Stomach (tissue), 9 donors: Measurements from ENCODE around the gene PYM1. TPM values are rescaled to one million over a fixed set of nuclear protein-coding genes. Genes with fewer than 3 reads are reported as not detected.
"Not testable (repeated sequence)": the region's sequence is repeated elsewhere in the genome, so short reads cannot be mapped to it uniquely, and the experiment has no call there.

Experiments
- DNase-seq, 2 donors: peaks; one replicate each; pipeline versions ENCODE4 v3.0.0 to v3.0.0-alpha.2; 2013 to 2019
- H3K27ac ChIP-seq, 5 donors: fragments of 200-600 bp in 4 of 5; sonication (generic) in 4 of 5; one replicate each; pipeline ENCODE4 v1.5.1; 2013 to 2019; ENCODE audit warnings: mild to moderate bottlenecking in 1 of 5, moderate library complexity in 1 of 5
- H3K27me3 ChIP-seq, 3 donors: fragments of 200-600 bp; sonication (generic); one replicate each; pipeline ENCODE4 v1.5.1; 2017 to 2019; ENCODE audit warnings: mixed run types in 1 of 3
- H3K36me3 ChIP-seq, 4 donors: fragments of 200-600 bp; sonication (generic); 1 replicate in 3 of 4; 2 replicates in 1 of 4; pipeline ENCODE4 v1.5.1; 2016 to 2019
- H3K4me1 ChIP-seq, 4 donors: fragments of 200-600 bp; sonication (generic); one replicate each; pipeline ENCODE4 v1.5.1; 2016 to 2019
- H3K4me3 ChIP-seq, 4 donors: fragments of 200-600 bp; sonication (generic) in 3 of 4; one replicate each; pipeline ENCODE4 v1.5.1; 2016 to 2019; ENCODE audit warnings: mild to moderate bottlenecking in 1 of 4
- H3K9me3 ChIP-seq, 4 donors: fragments of 200-600 bp; sonication (generic); one replicate each; pipeline ENCODE4 v1.5.1; 2016 to 2019
- CTCF ChIP-seq, 7 experiments: fragments of 450-650 bp in 4 of 7; fragments of 200-600 bp in 3 of 7; sonication (generic) in 3 of 7; IDR thresholded peaks; one replicate each; pipeline ENCODE4 v1.5.1; 2016 to 2019; ENCODE audit warnings: antibody characterized with exemption in 7 of 7, control low read depth in 2 of 7, mild to moderate bottlenecking in 1 of 7
- EP300 ChIP-seq: sonication (generic); formaldehyde crosslinking; IDR thresholded peaks from one replicate; pipeline ENCODE4 v1.6.1; 2017; ENCODE audit warnings: antibody characterized with exemption
- POLR2A ChIP-seq, 4 donors: fragments of 450-650 bp; IDR thresholded peaks; one replicate each; pipeline ENCODE4 v1.6.1; 2016; ENCODE audit warnings: antibody characterized with exemption in 4 of 4, control low read depth in 2 of 4, mild to moderate bottlenecking in 1 of 4, moderate library complexity in 1 of 4
- POLR2AphosphoS5 ChIP-seq, 3 donors: sonication (generic); formaldehyde crosslinking; IDR thresholded peaks; one replicate each; pipeline ENCODE4 v1.6.1; 2016; ENCODE audit warnings: antibody characterized with exemption in 3 of 3
- WGBS, 5 donors: extraction: QIAGEN DNeasy Blood & Tissue Kit in 3 of 5; methylation state at CpG; one replicate each; pipeline versions ENCODE4 v1.1.5 to v1.1.7; 2013 to 2018; 5-methylcytosine and 5-hydroxymethylcytosine counted together
- intact Hi-C: fragments of 100-400 bp; cut with DNase I; formaldehyde crosslinking; loops from one replicate; pipeline ENCODE4 v1.15.1; 2023; ENCODE audit warnings: low total_unique reads
- polyA plus RNA-seq, 3 donors: library from polyadenylated mRNA; stranded (reverse); fragments of 200-250 nt; gene quantifications; one replicate each; pipeline ENCODE4 v1.2.3, GENCODE V29; 2013
- total RNA-seq, 5 donors: library from RNA; depleted of rRNA; stranded (reverse); fragments of >200 nt; gene quantifications; one replicate each; pipeline versions ENCODE4 v1.1.0 to v1.2.3, GENCODE V29; 2014 to 2016
- donor health status: healthy with polysubstance abuse.
- donor health status: Bipolar disorder and iron deficiency.
- donor health status: healthy.

PYM1 gene
- total and polyA plus RNA-seq, 8 donors, result 1.2 to 59.4 (median 34.1) TPM

DNA sequence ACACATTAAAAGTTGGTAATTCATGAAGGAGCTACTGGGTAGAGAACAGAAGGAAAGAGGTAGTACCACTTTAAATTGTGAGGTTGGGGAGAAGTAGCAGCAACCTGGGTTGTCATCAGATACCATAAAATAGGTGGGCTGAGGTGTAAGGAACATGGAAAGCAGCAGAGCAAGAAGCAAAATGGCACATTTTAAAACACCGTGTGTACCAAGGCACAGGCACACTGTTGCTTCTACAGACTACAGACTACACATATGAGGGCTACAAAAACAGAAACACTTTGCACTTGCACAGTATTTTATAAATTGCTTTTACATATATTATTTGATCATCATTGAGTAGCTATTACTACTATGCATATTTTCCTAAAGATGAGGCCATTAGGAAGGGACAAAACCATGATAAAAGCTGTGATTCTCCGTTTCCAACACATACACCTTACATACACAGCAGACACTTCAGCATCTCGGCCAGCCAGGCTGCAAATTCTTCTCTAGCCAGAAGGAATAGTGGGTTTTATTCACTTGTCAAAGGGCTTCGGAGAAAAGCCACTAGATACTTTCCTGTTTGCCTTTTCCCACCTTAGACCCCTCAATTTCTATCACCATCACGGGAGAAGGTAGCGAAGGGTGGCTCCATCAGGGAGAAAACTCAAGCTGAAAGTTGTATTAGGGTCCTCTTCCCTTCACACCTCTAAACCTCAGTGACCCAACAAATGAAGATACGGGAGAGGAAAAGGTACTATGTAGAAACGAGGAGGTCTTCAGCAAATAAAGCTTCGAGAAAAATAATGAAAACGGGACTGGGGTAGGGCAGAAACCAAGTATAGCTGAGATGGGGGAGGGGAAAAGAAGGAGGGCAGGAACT, 1.6 kb downstream of the PYM1 start:
- intact Hi-C loops, result no loop called here
- WGBS, 5 donors, result 7 to 11% (median 9%) methylated on average over 10 of the region's 10 CpGs
- peaks cover 29 to 72% (median 59%) of the 10 kb centered on the region in 4 donors for H3K4me1 ChIP-seq
- peak overlapping the region; percentile 75 to 90 (median 88) for H3K4me3 ChIP-seq
- H3K27ac ChIP-seq, result peak overlapping the region; percentile 90 to 99 (median 96)
- no peaks in the 10 kb centered on the region for H3K9me3 ChIP-seq
- no peak for DNase-seq
- no peaks in the 10 kb centered on the region for H3K27me3 ChIP-seq
- no peak for TF ChIP-seq EP300
- no peak for TF ChIP-seq CTCF (IDR thresholded peaks at IDR 0.05)
- TF ChIP-seq POLR2A (IDR thresholded peaks at IDR 0.05), result no peak
- TF ChIP-seq POLR2AphosphoS5 (IDR thresholded peaks at IDR 0.05), result no peak
- H3K36me3 ChIP-seq, result peaks cover 0 to 21% (median 17%) of the 10 kb centered on the region in 4 donors

GRCh38 chr12:55925371-55925770, 2.3 kb downstream of the PYM1 start:
- no peaks in the 10 kb centered on the region for H3K9me3 ChIP-seq

DNA sequence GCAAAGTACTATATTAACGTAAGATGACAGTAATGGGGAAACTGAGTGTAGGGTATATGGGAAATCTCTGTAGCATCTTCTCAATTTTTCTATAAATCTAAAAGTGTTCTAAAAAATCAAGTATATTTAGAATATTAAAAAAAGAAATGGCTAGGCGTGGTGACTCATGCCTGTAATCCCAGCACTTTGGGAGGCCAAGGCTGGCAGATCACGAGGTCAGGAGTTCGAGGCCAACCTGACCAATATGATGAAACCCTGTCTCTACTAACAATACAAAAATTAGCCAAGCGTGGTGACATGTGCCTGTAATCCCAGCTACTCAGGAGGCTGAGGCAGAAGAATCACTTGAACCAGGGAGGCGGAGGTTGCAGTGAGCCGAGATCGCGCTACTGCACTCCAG, 4.0 kb downstream of the PYM1 start:
- 90 to 97% (median 94%) methylated on average over 9 of the region's 9 CpGs for WGBS, 5 donors
- H3K27me3 ChIP-seq, H3K4me3 ChIP-seq, H3K27ac ChIP-seq, H3K9me3 ChIP-seq, DNase-seq: not testable (repeated sequence)
- intact Hi-C loops, result loop anchor here (5.0 kb wide), 1 partner anchor 91 kb away; no protein-coding TSS in a partner anchor
- H3K36me3 ChIP-seq, result peaks cover 0 to 21% (median 17%) of the 10 kb centered on the region in 4 donors
- H3K4me1 ChIP-seq, result peaks cover 15 to 62% (median 41%) of the 10 kb centered on the region in 4 donors

More at GRCh38 chr12:55925371-55925770, 2.3 kb downstream of the PYM1 start:
- Histone ChIP-seq H3K4me1 (peaks cover 22 to 68% (median 54%) of the 10 kb centered on the region in 4 donors), H3K4me3 (no peak overlapping the region), H3K36me3 (peaks cover 0 to 21% (median 17%) of the 10 kb centered on the region in 4 donors), H3K27ac (no peak overlapping the region), H3K27me3 (no peaks in the 10 kb centered on the region)
- intact Hi-C loops, result no loop called here
- no peak for DNase-seq
- WGBS, 5 donors, result 76 to 87% (median 78%) methylated on average over 4 of the region's 4 CpGs
- TF ChIP-seq EP300 (no peak), POLR2A (IDR thresholded peaks at IDR 0.05) (no peak), POLR2AphosphoS5 (IDR thresholded peaks at IDR 0.05) (no peak), CTCF (IDR thresholded peaks at IDR 0.05) (no peak)

GRCh38 chr12:55922126-55922525, 5.6 kb downstream of the PYM1 start:
- TF ChIP-seq CTCF (IDR thresholded peaks at IDR 0.05) (no peak), EP300 (no peak), POLR2AphosphoS5 (IDR thresholded peaks at IDR 0.05) (no peak), POLR2A (IDR thresholded peaks at IDR 0.05) (no peak)
- intact Hi-C loops, result loop anchor here (5.0 kb wide), 1 partner anchor 90 kb away; no protein-coding TSS in a partner anchor
- peaks cover 9 to 54% (median 33%) of the 10 kb centered on the region in 4 donors for H3K4me1 ChIP-seq
- peaks cover 0 to 22% (median 18%) of the 10 kb centered on the region in 4 donors for H3K36me3 ChIP-seq
- H3K27me3 ChIP-seq, result no peaks in the 10 kb centered on the region
- no peak overlapping the region for H3K27ac ChIP-seq
- 84 to 95% (median 93%) methylated on average over 3 of the region's 3 CpGs for WGBS, 5 donors
- H3K9me3 ChIP-seq, result no peaks in the 10 kb centered on the region
- no peak overlapping the region for H3K4me3 ChIP-seq
- DNase-seq, result no peak

GRCh38 chr12:55919032-55919431, 8.7 kb downstream of the PYM1 start:
- H3K27me3 ChIP-seq, H3K27ac ChIP-seq, H3K9me3 ChIP-seq, DNase-seq, intact Hi-C loops, H3K4me3 ChIP-seq: not testable (repeated sequence)
- peaks cover 4 to 45% (median 20%) of the 10 kb centered on the region in 4 donors for H3K4me1 ChIP-seq
- WGBS, 5 donors, result 82 to 92% (median 87%) methylated on average over 3 of the region's 3 CpGs
- H3K36me3 ChIP-seq, result peaks cover 0 to 35% (median 24%) of the 10 kb centered on the region in 4 donors
